Inferior parietal cortex (tissue), 1 donor: ENCODE measurements around the gene INTS7.
"Not testable (repeated sequence)": the region's sequence is repeated elsewhere in the genome, so short reads cannot be mapped to it uniquely, and the experiment has no call there.

Experiments
- DNase-seq: peaks from one replicate; pipeline ENCODE4 v3.0.0-alpha.2; 2016; ENCODE audit errors: extremely low spot score

The INTS7 gene

GRCh38 chr1:211985556-211986264, 49.6 kb downstream of the INTS7 start:
- DNase-seq: no peak

GRCh38 chr1:211978596-211978995, 56.8 kb downstream of the INTS7 start:
- no peak for DNase-seq

GRCh38 chr1:211975152-211975941, 60.0 kb downstream of the INTS7 start:
- peak; percentile 29 for DNase-seq

- DNase-seq: no peak
These were observed 61.8 kb downstream of the INTS7 start for GRCh38 chr1:211973541-211973940.

- DNase-seq: no peak
These were observed 67.0 kb downstream of the INTS7 start for GRCh38 chr1:211968200-211968834.

GRCh38 chr1:211967704-211968103, 67.7 kb downstream of the INTS7 start:
- DNase-seq: no peak

GRCh38 chr1:211965108-211965805, 70.1 kb downstream of the INTS7 start:
- no peak for DNase-seq

GRCh38 chr1:211959680-211960079, 75.7 kb downstream of the INTS7 start:
- no peak for DNase-seq

GRCh38 chr1:211959221-211959620, 76.1 kb downstream of the INTS7 start:
- DNase-seq: no peak

GRCh38 chr1:211954028-211954427, 81.3 kb downstream of the INTS7 start:
- not testable (repeated sequence) for DNase-seq

GRCh38 chr1:211953543-211953942, 81.8 kb downstream of the INTS7 start:
- DNase-seq: not testable (repeated sequence)

- DNase-seq: no peak
These were observed 83.1 kb downstream of the INTS7 start for GRCh38 chr1:211952299-211952698.

GRCh38 chr1:211951856-211952255, 83.5 kb downstream of the INTS7 start:
- DNase-seq: no peak

GRCh38 chr1:211948377-211948776, 87.0 kb downstream of the INTS7 start:
- DNase-seq: no peak

GRCh38 chr1:211947396-211948295, 87.7 kb downstream of the INTS7 start:
- no peak for DNase-seq

- DNase-seq: no peak
These were observed 90.4 kb downstream of the INTS7 start for GRCh38 chr1:211944733-211945500.

GRCh38 chr1:211942583-211942982, 92.8 kb downstream of the INTS7 start:
- no peak for DNase-seq

- DNase-seq: no peak
These were observed 95.4 kb downstream of the INTS7 start for GRCh38 chr1:211939876-211940468.

GRCh38 chr1:211938561-211938997, 96.8 kb downstream of the INTS7 start:
- DNase-seq: no peak

GRCh38 chr1:211937422-211937821, 97.9 kb downstream of the INTS7 start:
- DNase-seq: not testable (repeated sequence)
